Dendritic cell treated with granulocyte-macrophage colony-stimulating factor and Interleukin-4, amounts not matched to agents 40 ng/mL and 50 ng/mL, for 4 days (primary cell): ENCODE data around the gene RAI14.
"Not testable (repeated sequence)": the region's sequence is repeated elsewhere in the genome, so short reads cannot be mapped to it uniquely, and the experiment has no call there.

Experiments used
- H3K27ac Mint-ChIP-seq: one replicate; pipeline ENCODE4 v1.8.0; 2022; ENCODE audit warnings: mild to moderate bottlenecking, mixed read lengths
- H3K27me3 Mint-ChIP-seq: one replicate; pipeline ENCODE4 v1.8.0; 2022; ENCODE audit warnings: mild to moderate bottlenecking, mixed read lengths
- H3K36me3 Mint-ChIP-seq: one replicate; pipeline ENCODE4 v1.8.0; 2022; ENCODE audit warnings: low read depth, mixed read lengths
- H3K4me1 Mint-ChIP-seq: one replicate; pipeline ENCODE4 v1.8.0; 2022; ENCODE audit warnings: low read depth, mixed read lengths
- H3K4me3 Mint-ChIP-seq: one replicate; pipeline ENCODE4 v1.8.0; 2022; ENCODE audit warnings: mild to moderate bottlenecking, moderate library complexity, mixed read lengths
- H3K9me3 Mint-ChIP-seq: one replicate; pipeline ENCODE4 v1.8.0; 2022; ENCODE audit warnings: mixed read lengths
- intact Hi-C: fragments of 100-400 bp; cut with micrococcal nuclease; formaldehyde crosslinking; loops from one replicate; pipeline ENCODE4 v1.15.0; 2022

RAI14 gene

GRCh38 chr5:34756781-34757624 is 100.9 kb downstream of the RAI14 start:
- H3K4me1 Mint-ChIP-seq, result no peaks in the 10 kb centered on the region
- intact Hi-C loops, result no loop called here
- no peak overlapping the region for H3K4me3 Mint-ChIP-seq
- H3K36me3 Mint-ChIP-seq, result no peaks in the 10 kb centered on the region
- no peaks in the 10 kb centered on the region for H3K27me3 Mint-ChIP-seq
- no peak overlapping the region for H3K27ac Mint-ChIP-seq
- no peaks in the 10 kb centered on the region for H3K9me3 Mint-ChIP-seq

DNA sequence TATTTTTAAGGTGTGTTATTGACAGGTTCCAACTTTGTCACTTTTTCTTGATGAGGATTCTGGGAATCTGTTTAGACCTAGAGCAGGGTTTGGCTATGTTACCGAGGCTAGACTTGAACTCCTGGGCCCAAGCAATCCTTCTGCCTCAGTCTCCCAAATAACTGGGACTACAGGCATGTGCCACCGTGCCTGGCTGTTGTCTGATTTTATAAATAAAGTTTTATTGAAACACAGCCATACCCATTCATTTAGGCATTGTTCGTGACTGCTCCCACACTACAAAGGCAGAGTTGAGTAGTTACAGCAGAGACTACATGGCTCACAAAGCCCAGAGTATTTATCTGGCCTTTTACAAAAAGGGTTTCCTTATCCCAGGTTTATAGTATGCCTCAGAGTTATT is 102.4 kb downstream of the RAI14 start:
- no peaks in the 10 kb centered on the region for H3K36me3 Mint-ChIP-seq
- no peak overlapping the region for H3K27ac Mint-ChIP-seq
- no peaks in the 10 kb centered on the region for H3K9me3 Mint-ChIP-seq
- intact Hi-C loops, result no loop called here
- H3K4me1 Mint-ChIP-seq, result no peaks in the 10 kb centered on the region
- H3K27me3 Mint-ChIP-seq, result no peaks in the 10 kb centered on the region
- H3K4me3 Mint-ChIP-seq, result no peak overlapping the region

DNA sequence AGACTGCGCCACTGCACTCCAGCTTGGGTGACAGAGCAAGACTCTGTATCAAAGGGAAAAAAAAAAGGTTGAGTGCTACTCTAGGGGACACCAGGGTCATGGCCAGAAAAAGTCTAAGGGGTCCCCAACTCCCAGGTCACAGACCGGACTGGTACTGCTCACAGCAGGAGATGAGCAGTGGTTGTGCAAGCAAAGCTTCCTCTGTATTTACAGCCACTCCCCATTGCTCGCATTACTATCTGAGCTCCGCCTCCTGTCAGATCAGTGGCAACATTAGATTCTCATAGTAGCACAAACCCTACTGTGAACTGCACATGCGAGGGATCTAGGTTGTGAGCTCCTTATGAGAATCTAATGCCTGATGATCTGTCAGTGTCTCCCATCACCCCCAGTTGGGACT is 103.1 kb downstream of the RAI14 start:
- H3K27ac Mint-ChIP-seq, H3K4me1 Mint-ChIP-seq, H3K4me3 Mint-ChIP-seq, intact Hi-C loops, H3K9me3 Mint-ChIP-seq, H3K36me3 Mint-ChIP-seq, H3K27me3 Mint-ChIP-seq: not testable (repeated sequence)

DNA sequence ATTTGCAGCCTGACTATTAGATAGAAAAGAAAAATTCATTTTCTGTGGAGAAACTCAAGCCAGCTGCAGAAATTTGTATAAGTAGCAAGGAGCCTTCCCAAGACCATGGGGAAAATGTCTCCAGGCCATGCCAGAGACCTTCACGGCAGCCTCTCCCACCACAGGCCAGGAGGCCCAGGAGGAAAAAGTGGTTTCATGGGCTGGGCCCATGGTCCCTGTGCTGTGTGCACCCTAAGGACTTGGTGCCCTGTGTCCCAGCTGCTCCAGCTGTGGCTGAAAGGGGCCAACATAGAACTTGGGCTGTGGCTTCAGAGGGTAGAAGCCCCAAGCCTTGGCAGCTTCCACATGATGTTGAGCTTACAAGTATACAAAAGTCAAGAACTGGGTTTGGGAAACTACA is 109.5 kb downstream of the RAI14 start:
- intact Hi-C loops, result no loop called here
- Mint-ChIP-seq H3K9me3 (peaks cover 8% of the 10 kb centered on the region), H3K27me3 (no peaks in the 10 kb centered on the region), H3K4me3 (no peak overlapping the region), H3K27ac (no peak overlapping the region), H3K4me1 (no peaks in the 10 kb centered on the region), H3K36me3 (no peaks in the 10 kb centered on the region)

DNA sequence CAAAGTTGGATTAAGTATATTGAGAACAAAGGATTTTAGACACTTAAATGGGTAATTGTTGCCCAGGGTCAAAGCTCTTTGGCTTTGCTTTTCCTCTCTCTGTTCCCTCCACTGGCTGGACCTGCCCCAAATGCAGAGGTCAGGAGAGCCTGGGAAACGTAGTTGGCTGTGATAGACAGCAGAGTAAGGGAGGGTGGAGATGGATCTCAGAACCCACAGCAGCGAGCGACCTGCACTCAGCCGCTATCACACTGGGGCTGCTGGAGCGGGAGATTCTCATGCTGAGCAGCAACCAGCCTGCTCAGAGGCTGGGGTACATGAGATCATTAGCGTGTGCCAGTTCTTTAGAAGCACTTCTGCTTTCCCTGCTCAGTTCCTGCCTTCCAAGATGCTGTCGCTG is 111.1 kb downstream of the RAI14 start:
- no peaks in the 10 kb centered on the region for H3K36me3 Mint-ChIP-seq
- no peak overlapping the region for H3K4me3 Mint-ChIP-seq
- H3K9me3 Mint-ChIP-seq, result peaks cover 8% of the 10 kb centered on the region
- intact Hi-C loops, result no loop called here
- H3K27me3 Mint-ChIP-seq, result no peaks in the 10 kb centered on the region
- peaks cover 11% of the 10 kb centered on the region for H3K4me1 Mint-ChIP-seq
- H3K27ac Mint-ChIP-seq, result no peak overlapping the region

- peaks cover 10% of the 10 kb centered on the region for H3K9me3 Mint-ChIP-seq
- no peaks in the 10 kb centered on the region for H3K36me3 Mint-ChIP-seq
- no peak overlapping the region for H3K4me3 Mint-ChIP-seq
- peaks cover 11% of the 10 kb centered on the region for H3K4me1 Mint-ChIP-seq
- peak overlapping the region; percentile 32 for H3K27ac Mint-ChIP-seq
- intact Hi-C loops, result no loop called here
- H3K27me3 Mint-ChIP-seq, result no peaks in the 10 kb centered on the region
Observed at GRCh38 chr5:34770486-34770885, 114.4 kb downstream of the RAI14 start.

- no peaks in the 10 kb centered on the region for H3K36me3 Mint-ChIP-seq
- H3K4me1 Mint-ChIP-seq, result peaks cover 11% of the 10 kb centered on the region
- H3K27ac Mint-ChIP-seq, result no peak overlapping the region
- no peak overlapping the region for H3K4me3 Mint-ChIP-seq
- peaks cover 10% of the 10 kb centered on the region for H3K9me3 Mint-ChIP-seq
- intact Hi-C loops, result no loop called here
- no peaks in the 10 kb centered on the region for H3K27me3 Mint-ChIP-seq
Observed at GRCh38 chr5:34771076-34771475, 114.9 kb downstream of the RAI14 start.

DNA sequence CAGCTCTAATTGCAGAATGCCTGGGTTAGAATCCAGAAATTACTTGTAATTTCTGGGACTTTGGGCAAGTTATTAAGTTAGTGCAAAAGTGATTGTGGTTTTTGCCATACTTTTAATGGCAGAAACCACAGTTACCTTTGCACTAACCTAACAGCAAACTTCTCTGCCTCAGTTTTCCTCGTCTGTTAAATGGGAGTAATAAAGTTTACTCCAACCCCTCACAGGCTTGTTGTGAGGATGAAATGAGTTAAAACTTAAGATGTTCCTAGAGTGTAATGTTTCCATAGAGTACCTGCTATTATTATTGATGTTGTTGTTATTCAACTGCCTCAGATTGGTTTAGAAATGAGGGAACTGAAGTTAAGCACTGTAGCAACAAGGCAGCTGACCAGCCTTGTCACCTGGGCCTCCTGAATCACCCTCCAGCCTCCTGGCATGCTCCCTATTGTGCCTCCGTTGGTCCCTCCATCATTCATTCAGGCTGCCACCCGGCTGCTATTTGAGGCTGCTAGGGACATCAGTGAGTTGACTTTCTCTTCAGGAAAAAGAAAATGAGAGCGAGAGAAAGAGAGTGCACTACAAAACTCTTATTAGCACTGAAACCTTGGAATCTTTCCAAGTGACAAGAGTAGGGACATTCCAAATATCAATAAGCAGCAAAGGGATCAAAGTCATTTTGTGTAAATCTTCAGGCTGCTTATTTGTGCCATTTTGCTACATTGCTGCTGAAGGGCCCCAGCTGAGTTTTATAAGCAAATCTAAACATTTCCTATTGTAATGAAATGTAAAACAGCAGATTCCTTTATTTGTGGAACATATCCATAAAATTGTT is 116.4 kb downstream of the RAI14 start:
- peaks cover under 1% of the 10 kb centered on the region for H3K27me3 Mint-ChIP-seq
- H3K27ac Mint-ChIP-seq, result no peak overlapping the region
- intact Hi-C loops, result no loop called here
- H3K4me3 Mint-ChIP-seq, result no peak overlapping the region
- peaks cover 11% of the 10 kb centered on the region for H3K4me1 Mint-ChIP-seq
- no peaks in the 10 kb centered on the region for H3K36me3 Mint-ChIP-seq
- H3K9me3 Mint-ChIP-seq, result peaks cover 10% of the 10 kb centered on the region

GRCh38 chr5:34774139-34774538 is 118.0 kb downstream of the RAI14 start:
- no peaks in the 10 kb centered on the region for H3K36me3 Mint-ChIP-seq
- H3K27me3 Mint-ChIP-seq, result peaks cover 2% of the 10 kb centered on the region
- H3K27ac Mint-ChIP-seq, result no peak overlapping the region
- peaks cover 10% of the 10 kb centered on the region for H3K9me3 Mint-ChIP-seq
- no peak overlapping the region for H3K4me3 Mint-ChIP-seq
- intact Hi-C loops, result no loop called here
- H3K4me1 Mint-ChIP-seq, result peaks cover 11% of the 10 kb centered on the region

- H3K27ac Mint-ChIP-seq, H3K9me3 Mint-ChIP-seq, intact Hi-C loops, H3K27me3 Mint-ChIP-seq, H3K4me3 Mint-ChIP-seq, H3K36me3 Mint-ChIP-seq: not testable (repeated sequence)
- peaks cover 11% of the 10 kb centered on the region for H3K4me1 Mint-ChIP-seq
Observed at GRCh38 chr5:34774678-34775077, 118.5 kb downstream of the RAI14 start.

DNA sequence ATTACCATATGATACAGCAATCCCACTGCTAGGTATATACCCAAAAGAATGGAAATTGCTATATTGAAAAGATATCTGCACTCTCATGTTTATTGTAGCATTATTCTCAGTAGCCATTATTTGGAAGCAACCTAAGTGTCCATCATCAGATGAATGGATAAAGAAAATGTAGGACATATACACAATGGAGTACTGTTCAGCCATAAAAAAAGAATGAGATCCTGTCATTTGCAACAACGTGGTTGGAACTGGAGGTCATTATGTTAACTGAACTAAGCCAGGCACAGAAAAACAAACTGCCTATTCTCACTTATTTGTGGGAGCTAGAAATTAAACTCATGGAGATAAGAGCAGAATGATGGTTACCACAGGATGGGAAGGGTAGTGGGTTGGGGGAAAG is 119.8 kb downstream of the RAI14 start:
- H3K27ac Mint-ChIP-seq, result no peak overlapping the region
- peaks cover 2% of the 10 kb centered on the region for H3K27me3 Mint-ChIP-seq
- H3K9me3 Mint-ChIP-seq, result peaks cover 10% of the 10 kb centered on the region
- no peak overlapping the region for H3K4me3 Mint-ChIP-seq
- H3K36me3 Mint-ChIP-seq, result no peaks in the 10 kb centered on the region
- intact Hi-C loops, result no loop called here
- peaks cover 11% of the 10 kb centered on the region for H3K4me1 Mint-ChIP-seq

GRCh38 chr5:34778091-34778850 is 122.1 kb downstream of the RAI14 start:
- Mint-ChIP-seq H3K36me3 (no peaks in the 10 kb centered on the region), H3K4me1 (no peaks in the 10 kb centered on the region), H3K27ac (no peak overlapping the region), H3K9me3 (peaks cover 29% of the 10 kb centered on the region), H3K27me3 (peaks cover 2% of the 10 kb centered on the region), H3K4me3 (no peak overlapping the region)
- intact Hi-C loops, result no loop called here

DNA sequence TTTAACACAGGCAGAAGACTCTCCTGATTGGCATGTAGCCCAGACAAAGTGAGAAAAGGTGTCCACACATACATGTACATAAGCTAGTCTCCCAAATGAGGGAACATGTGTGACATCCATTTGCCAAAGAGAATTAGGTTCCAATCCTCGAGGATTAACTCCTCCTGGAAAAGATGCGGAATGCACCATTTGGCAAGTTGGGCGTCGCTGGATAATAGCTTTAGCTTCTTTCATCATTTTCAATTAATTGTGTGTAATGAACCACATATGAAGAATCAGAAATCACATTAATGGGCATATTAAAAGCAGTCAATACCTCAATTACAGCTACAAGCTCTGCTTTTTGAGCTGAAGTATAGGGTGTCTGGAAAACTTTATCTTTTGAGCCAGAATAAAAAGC is 127.8 kb downstream of the RAI14 start:
- intact Hi-C loops, H3K27me3 Mint-ChIP-seq, H3K4me3 Mint-ChIP-seq, H3K4me1 Mint-ChIP-seq, H3K36me3 Mint-ChIP-seq, H3K27ac Mint-ChIP-seq: not testable (repeated sequence)
- peaks cover 38% of the 10 kb centered on the region for H3K9me3 Mint-ChIP-seq

DNA sequence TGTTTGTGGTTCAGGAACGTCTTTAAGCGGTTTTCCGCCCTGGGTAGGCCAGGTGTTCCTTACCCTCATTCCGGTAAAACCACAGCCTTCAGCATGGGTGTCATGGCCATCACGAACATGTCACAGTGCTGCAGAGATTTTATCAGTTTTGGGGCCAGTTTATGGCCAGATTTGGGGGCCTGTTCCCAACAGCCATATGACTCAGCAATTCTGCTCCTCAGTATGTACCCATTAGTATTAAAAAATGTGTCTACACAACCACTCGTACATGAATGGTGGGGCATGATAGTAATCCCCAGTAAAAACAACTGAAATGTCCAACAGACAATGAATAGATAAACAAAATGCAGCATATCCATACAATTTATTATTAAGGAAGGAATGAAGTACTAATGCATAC is 130.9 kb downstream of the RAI14 start:
- no peak overlapping the region for H3K4me3 Mint-ChIP-seq
- H3K9me3 Mint-ChIP-seq, result peaks cover 31% of the 10 kb centered on the region
- intact Hi-C loops, result no loop called here
- no peaks in the 10 kb centered on the region for H3K36me3 Mint-ChIP-seq
- no peak overlapping the region for H3K27ac Mint-ChIP-seq
- no peaks in the 10 kb centered on the region for H3K27me3 Mint-ChIP-seq
- H3K4me1 Mint-ChIP-seq, result no peaks in the 10 kb centered on the region
